ENCODE measurements around the gene TUG1.

The TUG1 gene

GRCh38 chr22:30947816-30948454, 21.1 kb upstream of the TUG1 start:
- no peak for DNase-seq (ENCODE audit: low read depth in 2 of 2)

- DNase-seq (ENCODE audit: low read depth in 2 of 2) = no peak
Observed at GRCh38 chr22:30948930-30949342, 20.1 kb upstream of the TUG1 start.

GRCh38 chr22:30949934-30950660, 19.0 kb upstream of the TUG1 start:
- DNase-seq (ENCODE audit: low read depth in 2 of 2) = no peak

GRCh38 chr22:30953206-30953605, 15.9 kb upstream of the TUG1 start:
- no peak for DNase-seq (ENCODE audit: low read depth in 2 of 2)

GRCh38 chr22:30955153-30955552, 13.9 kb upstream of the TUG1 start:
- DNase-seq (ENCODE audit: low read depth in 2 of 2) = no peak

- DNase-seq (ENCODE audit: low read depth in 2 of 2) = no peak
Observed at GRCh38 chr22:30964858-30965257, 4.2 kb upstream of the TUG1 start.

- DNase-seq (ENCODE audit: low read depth in 2 of 2) = no peak
Observed at GRCh38 chr22:30968015-30968923, 796 bp upstream of the TUG1 start, which contains the start of gene MORC2. TSS of gene MORC2 (minus strand) at chr22:30968774. CDS start at chr22:30967889, 885 bp downstream.

- no peak for DNase-seq (ENCODE audit: low read depth in 2 of 2)
Observed at GRCh38 chr22:30969532-30970355, 679 bp downstream of the TUG1 start.

DNA sequence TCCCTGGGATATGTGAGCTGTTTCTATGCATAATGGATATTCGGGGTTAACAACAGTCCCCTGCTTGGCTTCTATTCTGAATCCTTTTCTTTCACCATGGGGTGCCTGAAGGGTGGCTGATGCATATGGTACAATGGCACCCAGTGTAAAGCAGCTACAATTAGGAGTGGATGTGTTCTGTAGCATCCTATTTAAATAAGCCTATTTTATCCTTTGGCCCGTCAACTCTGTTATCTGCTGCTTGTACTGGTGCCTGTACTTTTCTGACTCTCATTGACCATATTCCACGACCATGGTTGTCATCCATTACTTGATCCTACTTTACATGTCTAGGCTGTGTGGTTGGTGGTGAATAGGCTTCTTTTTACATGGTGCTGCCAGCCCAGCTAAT, 1.3 kb downstream of the TUG1 start:
- DNase-seq (ENCODE audit: low read depth in 2 of 2) = no peak

DNA sequence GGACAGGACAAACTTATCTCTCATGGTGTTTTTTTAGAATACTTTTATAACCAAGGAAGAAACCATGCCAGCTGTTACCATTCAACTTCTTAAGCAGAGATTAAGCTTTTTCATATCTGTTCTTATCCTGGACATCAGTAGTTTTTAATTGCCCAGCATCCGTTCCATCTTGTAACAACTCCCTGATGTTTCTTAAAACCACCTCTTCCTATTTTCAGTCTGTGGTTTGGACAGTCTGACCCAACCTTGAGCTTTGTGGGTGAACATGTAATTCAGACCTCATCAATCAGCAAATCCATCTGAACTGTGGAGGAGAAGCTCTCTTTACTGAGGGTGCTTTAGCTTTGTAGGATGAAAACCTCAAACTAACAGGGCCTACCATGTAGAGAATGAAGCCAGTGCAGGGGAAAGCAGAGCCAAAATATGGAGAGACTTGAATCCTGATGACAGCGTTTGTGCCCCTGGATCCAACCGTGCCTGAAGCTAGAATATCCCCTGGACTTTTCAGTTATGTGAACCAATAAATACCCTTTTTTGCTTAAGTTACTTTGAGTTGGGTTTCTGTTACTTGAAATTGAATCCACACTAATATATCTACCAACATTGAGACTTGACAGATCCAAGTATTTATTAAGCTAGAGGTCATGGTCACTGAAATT, 9.4 kb downstream of the TUG1 start:
- no peak for DNase-seq (ENCODE audit: low read depth in 2 of 2)

DNA sequence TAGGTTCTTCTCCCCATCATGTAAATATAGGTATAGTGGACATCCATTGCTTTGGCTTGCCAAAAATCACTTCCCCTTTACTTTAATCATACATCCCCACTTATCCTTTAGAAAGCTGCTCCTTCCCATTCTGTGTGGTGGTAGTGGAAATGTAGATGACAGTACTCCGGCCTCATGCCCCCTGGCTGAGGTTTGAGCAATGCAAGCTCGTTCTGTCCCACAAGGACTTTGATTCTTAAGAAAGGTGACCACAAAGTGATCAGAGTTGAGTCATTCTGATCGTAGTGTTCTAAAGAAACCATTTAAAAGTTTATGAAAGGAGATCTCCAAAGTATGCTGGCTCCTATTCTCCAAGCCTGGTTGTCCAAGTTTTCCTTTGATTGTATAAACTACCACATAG, 10.9 kb downstream of the TUG1 start:
- no peak for DNase-seq (ENCODE audit: low read depth in 2 of 2)

DNA sequence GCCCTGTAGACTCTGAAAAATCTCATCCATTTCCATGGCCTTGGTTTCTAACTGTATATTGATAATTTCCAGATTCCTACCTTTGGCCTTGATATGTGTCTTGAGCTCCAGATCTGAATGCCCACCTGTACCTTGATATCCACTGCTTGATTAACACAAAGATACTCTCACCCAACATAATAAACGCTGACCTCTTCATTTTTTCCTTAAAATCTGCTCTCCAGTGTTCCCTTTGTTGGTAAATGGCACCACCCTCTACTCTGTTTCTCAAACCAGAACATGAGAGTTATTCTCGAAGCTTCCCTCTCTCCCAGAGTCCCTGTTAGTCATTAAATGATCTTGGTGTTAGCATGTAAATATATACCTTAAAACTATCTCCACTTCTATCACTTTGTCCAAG, 13.4 kb downstream of the TUG1 start:
- no peak for DNase-seq (ENCODE audit: low read depth in 2 of 2)

DNA sequence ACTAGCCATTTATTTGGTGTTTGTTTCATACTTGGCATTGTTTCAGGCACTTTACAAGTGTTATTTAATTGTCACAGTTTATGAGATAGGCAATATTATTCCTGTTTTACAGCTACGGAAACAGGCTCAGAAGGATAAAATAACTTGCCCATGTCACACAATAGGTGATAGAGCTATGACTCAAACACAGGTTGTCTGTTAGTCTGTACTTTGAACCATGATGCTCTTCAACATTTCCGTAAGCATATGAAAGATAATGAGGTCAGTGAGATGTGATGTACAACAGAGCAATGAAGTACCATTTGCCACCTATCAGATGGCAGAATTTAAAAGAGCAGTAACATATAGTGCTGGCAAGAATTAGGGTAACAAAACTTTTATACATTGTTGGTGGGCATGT, 15.3 kb downstream of the TUG1 start:
- no peak for DNase-seq (ENCODE audit: low read depth in 2 of 2)

DNA sequence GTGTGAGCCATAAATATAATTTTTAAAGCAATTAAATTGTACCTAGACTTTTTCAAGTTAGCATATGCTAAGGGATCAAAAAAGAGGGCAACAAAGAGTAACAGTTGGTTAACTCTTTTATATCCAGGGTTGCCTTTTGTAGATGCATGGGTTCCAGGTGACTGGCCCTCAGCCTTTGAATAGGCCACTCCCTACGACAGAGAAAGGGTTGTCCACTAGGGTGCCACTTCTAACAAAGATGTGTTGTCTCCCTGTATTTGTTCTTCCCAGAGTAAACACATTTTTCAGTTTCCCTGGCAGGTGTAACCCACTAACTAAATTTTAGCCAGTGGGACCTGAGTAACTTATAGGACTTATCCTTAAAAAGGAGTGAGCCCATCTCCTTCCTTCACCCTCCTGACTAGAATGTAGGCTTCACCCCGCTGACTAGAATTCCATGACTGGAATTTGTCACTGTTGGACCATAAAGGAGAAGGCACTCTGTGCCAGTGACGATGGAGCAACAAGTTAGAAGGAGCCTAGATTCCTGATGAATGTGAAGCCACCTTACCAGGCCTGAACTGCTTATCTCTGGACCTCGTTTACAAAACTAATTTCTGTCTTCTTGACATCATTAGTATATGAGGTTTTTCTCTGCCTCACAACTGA, 16.6 kb downstream of the TUG1 start:
- DNase-seq (ENCODE audit: low read depth in 2 of 2) = no peak

DNA sequence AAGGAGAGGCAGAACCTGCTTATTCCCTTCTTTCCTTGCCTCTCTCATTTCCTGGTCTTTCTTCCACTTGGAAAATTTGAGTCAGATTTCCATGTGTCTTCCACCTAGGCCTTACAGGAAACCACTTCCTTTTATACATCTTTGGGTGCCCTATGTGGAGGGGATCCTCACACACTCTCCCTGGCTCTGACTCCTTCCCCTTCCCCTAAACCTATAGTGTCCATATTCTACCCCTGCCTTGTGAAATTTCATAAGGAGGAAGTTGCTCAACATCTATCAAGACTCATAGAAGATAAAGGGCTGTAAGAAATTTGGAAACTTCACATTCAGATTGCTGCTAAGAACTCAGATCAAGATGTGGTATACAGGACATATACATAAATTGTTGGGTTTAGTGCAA, 20.4 kb downstream of the TUG1 start:
- no peak for DNase-seq (ENCODE audit: low read depth in 2 of 2)

DNA sequence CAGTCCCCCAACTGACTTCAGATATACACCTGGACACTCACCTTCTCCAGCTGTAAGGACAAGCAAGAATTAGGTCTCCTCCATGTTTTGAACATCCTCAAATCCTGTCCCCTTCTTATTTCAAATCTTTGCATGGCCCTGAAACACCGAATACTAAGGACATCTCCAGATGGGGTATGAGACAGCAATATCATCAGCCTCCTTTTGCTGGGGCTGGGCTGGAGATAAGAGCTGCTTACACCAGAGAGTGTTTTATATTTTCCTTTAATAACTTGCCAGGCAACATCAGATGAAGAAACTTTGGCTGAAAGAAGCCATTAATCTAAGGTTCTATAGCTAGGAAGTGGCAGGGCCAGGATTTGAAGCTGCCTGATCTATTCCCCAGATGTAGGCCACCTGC, 21.6 kb downstream of the TUG1 start:
- DNase-seq (ENCODE audit: low read depth in 2 of 2) = no peak

DNA sequence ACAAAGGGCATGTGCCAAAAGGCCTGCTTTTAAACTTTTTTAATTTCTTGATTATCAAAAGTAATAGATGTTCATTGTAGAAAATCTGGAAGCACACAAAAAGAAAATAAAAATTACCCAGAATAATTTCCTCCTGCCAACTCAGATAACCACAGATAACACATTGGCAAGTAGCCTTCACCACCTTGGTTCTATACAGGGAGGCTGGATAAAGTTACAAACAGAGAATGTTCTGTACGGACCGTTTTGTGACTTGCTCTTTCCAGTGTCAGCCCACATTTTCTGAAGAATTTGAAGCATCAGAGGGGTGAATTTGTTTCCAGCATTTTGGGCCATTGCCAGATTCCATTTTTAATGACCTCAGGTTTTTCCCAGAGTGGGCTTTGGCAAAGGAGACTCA, 23.5 kb downstream of the TUG1 start:
- DNase-seq (ENCODE audit: low read depth in 2 of 2) = no peak

- no peak for DNase-seq (ENCODE audit: low read depth in 2 of 2)
Observed at GRCh38 chr22:30994960-30995359, 25.9 kb downstream of the TUG1 start.

- DNase-seq (ENCODE audit: low read depth in 2 of 2) = no peak
Observed at GRCh38 chr22:30996462-30996861, 27.4 kb downstream of the TUG1 start.

DNA sequence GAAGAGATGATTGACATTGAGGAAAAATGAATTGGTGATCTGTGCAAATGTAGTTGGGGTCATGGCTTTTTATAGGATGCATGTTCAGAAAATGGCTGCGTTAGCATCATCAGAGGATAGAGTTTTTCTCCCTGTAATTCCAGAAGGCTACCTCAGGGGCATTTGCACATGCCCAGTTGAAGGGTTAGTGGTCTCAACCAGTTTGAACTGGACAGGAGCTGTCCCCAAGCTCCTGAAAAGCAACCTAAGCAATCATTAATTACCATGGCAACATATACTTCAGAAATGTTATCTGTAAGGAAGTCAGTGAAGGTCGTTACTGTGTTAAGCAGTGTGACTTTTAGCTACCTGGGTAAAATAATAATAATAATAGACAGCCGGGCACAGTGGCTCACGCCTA, 29.3 kb downstream of the TUG1 start:
- DNase-seq (ENCODE audit: low read depth in 2 of 2) = no peak
